ENCODE measurements around the gene RDH16. TPM values are rescaled to one million over a fixed set of nuclear protein-coding genes. Genes with fewer than 3 reads are reported as not detected.

The RDH16 gene
- total and polyA plus RNA-seq, 8 donors: 0.20 to 1.1 (median 0.79) TPM

DNA sequence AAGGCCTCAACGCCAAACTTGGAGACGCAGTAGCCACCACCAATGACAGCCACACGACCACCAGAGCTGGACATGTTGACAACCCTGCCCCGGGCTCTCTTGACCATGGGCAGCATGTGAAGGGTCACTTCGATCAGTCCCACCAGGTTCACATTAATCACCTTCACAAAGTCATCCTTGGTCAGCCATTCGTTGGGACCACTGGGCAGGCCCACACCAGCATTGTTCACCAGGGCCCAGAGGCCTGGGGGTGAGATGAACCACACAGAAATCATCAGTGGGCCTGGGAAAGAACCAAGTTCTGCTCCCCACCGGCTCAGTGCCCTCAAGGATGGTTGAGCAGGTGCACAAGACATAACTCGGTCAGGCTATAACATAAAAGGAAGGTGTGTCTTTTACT, 27.2 kb downstream of the RDH16 start:
- ATAC-seq (no peak), DNase-seq (no peak)
- Histone ChIP-seq H3K9me3 (no peaks in the 10 kb centered on the region), H3K4me1 (peaks cover 0 to 23% of the 10 kb centered on the region in 2 donors), H3K27me3 (no peaks in the 10 kb centered on the region), H3K27ac (no peak overlapping the region), H3K4me3 (no peak overlapping the region), H3K36me3 (no peaks in the 10 kb centered on the region)
- TF ChIP-seq, protein P1, sequence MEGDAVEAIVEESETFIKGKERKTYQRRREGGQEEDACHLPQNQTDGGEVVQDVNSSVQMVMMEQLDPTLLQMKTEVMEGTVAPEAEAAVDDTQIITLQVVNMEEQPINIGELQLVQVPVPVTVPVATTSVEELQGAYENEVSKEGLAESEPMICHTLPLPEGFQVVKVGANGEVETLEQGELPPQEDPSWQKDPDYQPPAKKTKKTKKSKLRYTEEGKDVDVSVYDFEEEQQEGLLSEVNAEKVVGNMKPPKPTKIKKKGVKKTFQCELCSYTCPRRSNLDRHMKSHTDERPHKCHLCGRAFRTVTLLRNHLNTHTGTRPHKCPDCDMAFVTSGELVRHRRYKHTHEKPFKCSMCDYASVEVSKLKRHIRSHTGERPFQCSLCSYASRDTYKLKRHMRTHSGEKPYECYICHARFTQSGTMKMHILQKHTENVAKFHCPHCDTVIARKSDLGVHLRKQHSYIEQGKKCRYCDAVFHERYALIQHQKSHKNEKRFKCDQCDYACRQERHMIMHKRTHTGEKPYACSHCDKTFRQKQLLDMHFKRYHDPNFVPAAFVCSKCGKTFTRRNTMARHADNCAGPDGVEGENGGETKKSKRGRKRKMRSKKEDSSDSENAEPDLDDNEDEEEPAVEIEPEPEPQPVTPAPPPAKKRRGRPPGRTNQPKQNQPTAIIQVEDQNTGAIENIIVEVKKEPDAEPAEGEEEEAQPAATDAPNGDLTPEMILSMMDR (IDR thresholded peaks at IDR 0.05): no peak
- intact Hi-C loops (cut with DNase I): no loop called here

DNA sequence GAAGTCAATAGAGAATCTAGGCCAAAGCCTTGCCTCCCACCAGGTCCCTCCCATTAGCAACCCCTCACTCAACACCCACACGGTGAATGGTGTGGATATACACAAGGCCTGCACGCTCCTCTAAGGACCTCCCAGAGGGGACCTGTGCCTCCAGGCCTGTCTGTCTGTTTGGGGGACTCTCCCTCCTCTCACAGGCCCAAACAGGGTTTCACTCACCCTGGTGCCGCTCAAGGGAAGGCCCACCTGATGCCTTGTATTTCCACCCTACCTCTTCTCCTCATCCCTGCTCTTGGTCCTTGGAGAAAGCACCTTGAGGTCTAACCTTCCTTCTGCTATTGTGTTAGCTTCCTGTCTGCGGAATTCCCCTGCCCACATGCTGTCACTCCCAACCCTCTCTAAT, 27.6 kb downstream of the RDH16 start:
- H3K27ac ChIP-seq: no peak overlapping the region
- no peaks in the 10 kb centered on the region for H3K36me3 ChIP-seq
- ATAC-seq (no peak), DNase-seq (no peak)
- TF ChIP-seq, protein P1 (IDR thresholded peaks at IDR 0.05): no peak
- intact Hi-C loops (cut with DNase I): no loop called here
- no peaks in the 10 kb centered on the region for H3K9me3 ChIP-seq
- no peak overlapping the region for H3K4me3 ChIP-seq
- H3K27me3 ChIP-seq: no peaks in the 10 kb centered on the region
- H3K4me1 ChIP-seq: peaks cover 0 to 23% of the 10 kb centered on the region in 2 donors

DNA sequence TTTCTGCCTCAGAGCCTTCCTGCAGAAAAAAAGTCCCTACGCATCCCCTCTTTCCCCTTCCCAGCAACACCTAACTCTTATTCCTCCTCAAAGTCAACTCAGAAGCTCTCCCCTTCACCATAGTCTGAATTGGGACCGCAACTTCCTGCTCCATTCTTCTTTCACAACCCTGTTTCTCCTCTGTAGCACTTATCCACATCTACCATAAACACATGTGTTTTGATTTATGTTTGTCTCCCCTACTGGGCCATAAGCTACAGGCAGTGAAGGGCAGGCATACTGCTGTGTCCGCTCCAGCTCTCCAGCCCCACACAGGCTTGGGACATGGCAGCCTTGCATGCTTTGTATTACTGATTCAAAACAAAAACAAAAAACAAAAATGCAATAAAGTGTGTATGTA, 29.1 kb downstream of the RDH16 start:
- intact Hi-C loops (cut with DNase I): no loop called here
- TF ChIP-seq, protein P1 (IDR thresholded peaks at IDR 0.05): no peak
- Histone ChIP-seq H3K27ac (no peak overlapping the region), H3K4me1 (peaks cover 0 to 23% of the 10 kb centered on the region in 2 donors), H3K9me3 (no peaks in the 10 kb centered on the region), H3K36me3 (no peaks in the 10 kb centered on the region), H3K4me3 (no peak overlapping the region), H3K27me3 (no peaks in the 10 kb centered on the region)
- DNase-seq: no peak
- no peak for ATAC-seq

DNA sequence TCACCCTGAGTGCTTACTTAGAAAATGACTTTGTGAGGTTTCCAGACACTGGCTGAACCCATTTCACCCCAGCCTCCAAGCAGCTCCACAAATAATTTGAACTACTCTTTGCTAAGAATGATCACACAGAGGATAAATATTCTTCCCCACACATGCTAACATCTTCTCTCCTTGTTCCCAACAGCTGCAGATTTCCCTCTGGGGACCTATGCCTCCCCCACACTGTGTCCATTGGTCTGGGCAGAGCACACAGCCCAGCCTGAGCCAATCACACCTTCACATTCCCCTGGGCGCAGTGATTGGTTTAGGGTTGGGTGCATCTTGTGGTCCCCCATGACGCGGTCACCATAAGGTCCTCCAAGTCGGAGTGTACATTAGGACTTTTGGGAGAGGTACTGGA, 30.1 kb downstream of the RDH16 start:
- Histone ChIP-seq H3K4me3 (no peak overlapping the region), H3K4me1 (peaks cover 0 to 14% of the 10 kb centered on the region in 2 donors), H3K27me3 (no peaks in the 10 kb centered on the region), H3K27ac (no peak overlapping the region), H3K36me3 (no peaks in the 10 kb centered on the region), H3K9me3 (no peaks in the 10 kb centered on the region)
- no peak for DNase-seq
- TF ChIP-seq, protein P1 (IDR thresholded peaks at IDR 0.05): no peak
- intact Hi-C loops (cut with DNase I): no loop called here
- ATAC-seq: no peak

DNA sequence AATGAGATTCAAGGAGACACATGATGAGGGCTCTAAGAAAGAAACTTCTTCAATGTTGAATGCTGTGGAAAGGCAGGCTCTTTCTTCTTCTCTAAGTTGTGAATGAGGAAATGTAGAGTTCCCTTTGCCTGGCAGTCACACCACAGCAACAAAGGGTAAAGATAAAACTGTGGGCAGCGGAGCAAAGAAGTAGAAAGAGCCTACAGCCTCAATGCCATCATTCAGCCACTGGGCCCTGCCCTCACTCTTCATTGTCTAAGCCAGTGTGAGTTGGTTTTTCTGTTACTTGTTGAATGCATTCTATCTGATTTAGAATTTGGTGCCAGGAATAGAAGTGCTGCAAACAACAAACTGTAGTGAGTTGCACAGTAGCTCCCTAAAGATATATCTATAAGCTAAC, 35.4 kb downstream of the RDH16 start:
- no peaks in the 10 kb centered on the region for H3K9me3 ChIP-seq
- TF ChIP-seq, protein P1 (IDR thresholded peaks at IDR 0.05): no peak
- no peak overlapping the region for H3K4me3 ChIP-seq
- no peaks in the 10 kb centered on the region for H3K36me3 ChIP-seq
- H3K27me3 ChIP-seq: no peaks in the 10 kb centered on the region
- intact Hi-C loops (cut with DNase I): no loop called here
- ATAC-seq (peak; percentile 21), DNase-seq (no peak)
- H3K4me1 ChIP-seq: no peaks in the 10 kb centered on the region
- no peak overlapping the region for H3K27ac ChIP-seq
